Thyroid gland (tissue), 4 donors: Measurements from ENCODE around the gene SDHAF2. TPM values are rescaled to one million over a fixed set of nuclear protein-coding genes. Genes with fewer than 3 reads are reported as not detected.
"Not testable (repeated sequence)": the region's sequence is repeated elsewhere in the genome, so short reads cannot be mapped to it uniquely, and the experiment has no call there.

ENCODE experiments used
- DNase-seq, 2 donors: peaks; one replicate each; pipeline ENCODE4 v3.0.0-alpha.2; 2019
- H3K27ac ChIP-seq, 3 donors: fragments of 200-600 bp; sonication (generic); 1 replicate in 2 of 3; 2 replicates in 1 of 3; pipeline ENCODE4 v1.5.1; 2016 to 2019; ENCODE audit warnings: mild to moderate bottlenecking in 1 of 3, moderate library complexity in 1 of 3
- H3K27me3 ChIP-seq: fragments of 200-600 bp; sonication (generic); one replicate; pipeline ENCODE4 v1.5.1; 2019
- H3K36me3 ChIP-seq, 2 donors: fragments of 200-600 bp; sonication (generic); one replicate each; pipeline ENCODE4 v1.5.1; 2016 to 2019
- H3K4me1 ChIP-seq, 2 donors: fragments of 200-600 bp; sonication (generic); one replicate each; pipeline ENCODE4 v1.5.1; 2017 to 2019
- H3K4me3 ChIP-seq, 3 donors: fragments of 200-600 bp; sonication (generic); replicated peaks in 1 of 3; 1 replicate in 2 of 3; 2 replicates in 1 of 3; pipeline ENCODE4 v1.5.1; 2016; ENCODE audit warnings: mild to moderate bottlenecking in 1 of 3
- H3K9me3 ChIP-seq: fragments of 200-600 bp; sonication (generic); one replicate; pipeline ENCODE4 v1.5.1; 2017
- POLR2A ChIP-seq, 2 donors: fragments of 450-650 bp; IDR thresholded peaks; one replicate each; pipeline ENCODE4 v1.6.1; 2017; ENCODE audit warnings: antibody characterized with exemption in 2 of 2, mild to moderate bottlenecking in 2 of 2, moderate library complexity in 1 of 2
- WGBS, 2 donors: methylation state at CpG; one replicate each; pipeline ENCODE4 v1.1.5; 2017; 5-methylcytosine and 5-hydroxymethylcytosine counted together
- intact Hi-C: fragments of 100-400 bp; cut with DNase I; formaldehyde crosslinking; loops from one replicate; pipeline ENCODE4 v1.15.1; 2023
- total RNA-seq, 4 donors: library from RNA; depleted of rRNA; stranded (reverse); fragments of >200 nt; gene quantifications; one replicate each; pipeline ENCODE4 v1.2.3, GENCODE V29; 2016
- TF ChIP-seq, protein P1 (sequence below), 6 experiments: fragments of 200-600 bp in 3 of 6; fragments of 450-650 bp in 3 of 6; sonication (generic) in 3 of 6; IDR thresholded peaks; one replicate each; pipeline ENCODE4 v1.5.1; 2016 to 2019; ENCODE audit warnings: antibody characterized with exemption in 6 of 6, mild to moderate bottlenecking in 2 of 6, inconsistent platforms in 1 of 6, moderate library complexity in 1 of 6

The SDHAF2 gene
- total RNA-seq, 4 donors from 2014 or later, result 41.0 to 74.3 (median 44.0) TPM

DNA sequence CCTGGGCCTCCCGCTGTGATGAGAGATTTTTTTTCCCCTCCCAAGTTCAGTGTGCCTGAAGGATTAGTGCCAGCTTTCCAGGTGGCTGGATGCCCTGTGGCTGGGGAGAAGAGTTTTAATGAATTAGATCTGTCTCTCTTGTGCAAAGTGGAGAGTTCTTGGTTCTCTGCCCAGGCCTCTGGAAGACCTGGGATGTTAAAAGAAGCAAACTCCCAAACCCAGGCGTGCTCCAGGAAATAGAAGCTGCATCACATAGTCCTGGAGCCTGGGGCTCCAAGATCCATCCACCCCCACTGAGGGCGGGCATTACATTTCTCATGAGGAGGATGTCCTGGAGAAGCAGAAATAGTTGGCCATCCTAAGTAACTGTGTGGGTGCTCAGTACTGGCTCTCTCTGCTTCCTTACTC lies 30.6 kb downstream of the SDHAF2 start:
- TF ChIP-seq, protein P1, sequence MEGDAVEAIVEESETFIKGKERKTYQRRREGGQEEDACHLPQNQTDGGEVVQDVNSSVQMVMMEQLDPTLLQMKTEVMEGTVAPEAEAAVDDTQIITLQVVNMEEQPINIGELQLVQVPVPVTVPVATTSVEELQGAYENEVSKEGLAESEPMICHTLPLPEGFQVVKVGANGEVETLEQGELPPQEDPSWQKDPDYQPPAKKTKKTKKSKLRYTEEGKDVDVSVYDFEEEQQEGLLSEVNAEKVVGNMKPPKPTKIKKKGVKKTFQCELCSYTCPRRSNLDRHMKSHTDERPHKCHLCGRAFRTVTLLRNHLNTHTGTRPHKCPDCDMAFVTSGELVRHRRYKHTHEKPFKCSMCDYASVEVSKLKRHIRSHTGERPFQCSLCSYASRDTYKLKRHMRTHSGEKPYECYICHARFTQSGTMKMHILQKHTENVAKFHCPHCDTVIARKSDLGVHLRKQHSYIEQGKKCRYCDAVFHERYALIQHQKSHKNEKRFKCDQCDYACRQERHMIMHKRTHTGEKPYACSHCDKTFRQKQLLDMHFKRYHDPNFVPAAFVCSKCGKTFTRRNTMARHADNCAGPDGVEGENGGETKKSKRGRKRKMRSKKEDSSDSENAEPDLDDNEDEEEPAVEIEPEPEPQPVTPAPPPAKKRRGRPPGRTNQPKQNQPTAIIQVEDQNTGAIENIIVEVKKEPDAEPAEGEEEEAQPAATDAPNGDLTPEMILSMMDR (IDR thresholded peaks at IDR 0.05), result no peak
- no peak for TF ChIP-seq POLR2A (IDR thresholded peaks at IDR 0.05)
- no peaks in the 10 kb centered on the region for H3K36me3 ChIP-seq
- WGBS, 2 donors, result 44 to 52% methylated on average over 3 of the region's 3 CpGs
- no peaks in the 10 kb centered on the region for H3K27me3 ChIP-seq
- H3K9me3 ChIP-seq, result no peaks in the 10 kb centered on the region
- peak; percentile 73 to 75 for DNase-seq
- peaks cover 0 to 8% of the 10 kb centered on the region in 2 donors for H3K4me1 ChIP-seq
- intact Hi-C loops, result no loop called here
- H3K4me3 ChIP-seq, result no peak overlapping the region
- H3K27ac ChIP-seq, result no peak overlapping the region

DNA sequence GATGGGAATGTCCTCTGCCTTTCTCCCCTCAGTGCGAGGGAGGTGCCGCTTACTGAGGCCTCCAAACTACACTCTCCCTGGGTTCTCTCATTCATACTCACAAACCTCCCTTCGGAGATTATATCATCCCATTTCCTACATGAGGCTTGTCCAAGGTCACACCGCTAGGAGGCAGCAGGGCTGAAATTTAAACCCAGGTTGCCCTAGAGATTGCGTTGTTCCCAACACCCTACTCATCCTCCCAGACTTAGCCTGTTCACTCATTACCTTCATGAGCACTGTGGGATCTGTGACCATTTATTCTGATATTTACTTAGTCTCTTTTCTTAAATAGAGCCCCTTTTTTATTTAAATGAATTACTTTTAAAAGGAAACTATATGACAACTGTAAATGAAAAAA lies 31.1 kb downstream of the SDHAF2 start:
- TF ChIP-seq, protein P1 (IDR thresholded peaks at IDR 0.05), result no peak
- TF ChIP-seq POLR2A (IDR thresholded peaks at IDR 0.05), result no peak
- H3K27me3 ChIP-seq, result no peaks in the 10 kb centered on the region
- intact Hi-C loops, result no loop called here
- H3K9me3 ChIP-seq, result no peaks in the 10 kb centered on the region
- no peak for DNase-seq
- peaks cover 0 to 8% of the 10 kb centered on the region in 2 donors for H3K4me1 ChIP-seq
- 81 to 88% methylated on average over 5 of the region's 5 CpGs for WGBS, 2 donors
- no peak overlapping the region for H3K4me3 ChIP-seq
- H3K36me3 ChIP-seq, result no peaks in the 10 kb centered on the region
- H3K27ac ChIP-seq, result no peak overlapping the region

DNA sequence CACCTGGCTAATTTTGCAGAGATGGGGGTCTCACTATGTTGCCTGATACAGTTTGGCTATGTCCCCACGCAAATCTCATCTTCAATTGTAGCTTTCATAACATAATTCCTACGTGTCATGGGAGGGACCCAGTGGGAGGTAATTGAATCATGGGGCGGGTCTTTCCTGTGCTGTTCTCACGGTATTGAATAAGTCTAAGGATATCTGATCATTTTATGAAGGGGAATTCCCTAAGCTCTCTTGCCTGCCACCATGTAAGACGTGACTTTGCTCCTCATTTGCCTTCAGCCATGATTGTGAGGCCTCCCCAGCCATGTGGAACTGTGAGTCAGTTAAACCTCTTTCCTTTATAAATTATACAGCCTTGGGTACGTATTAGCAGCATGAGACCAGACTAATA lies 37.7 kb downstream of the SDHAF2 start:
- H3K27me3 ChIP-seq, H3K9me3 ChIP-seq, H3K36me3 ChIP-seq, H3K4me3 ChIP-seq, intact Hi-C loops, DNase-seq, H3K27ac ChIP-seq, H3K4me1 ChIP-seq: not testable (repeated sequence)
- WGBS, 2 donors, result 86% methylated on average over 6 of the region's 6 CpGs

DNA sequence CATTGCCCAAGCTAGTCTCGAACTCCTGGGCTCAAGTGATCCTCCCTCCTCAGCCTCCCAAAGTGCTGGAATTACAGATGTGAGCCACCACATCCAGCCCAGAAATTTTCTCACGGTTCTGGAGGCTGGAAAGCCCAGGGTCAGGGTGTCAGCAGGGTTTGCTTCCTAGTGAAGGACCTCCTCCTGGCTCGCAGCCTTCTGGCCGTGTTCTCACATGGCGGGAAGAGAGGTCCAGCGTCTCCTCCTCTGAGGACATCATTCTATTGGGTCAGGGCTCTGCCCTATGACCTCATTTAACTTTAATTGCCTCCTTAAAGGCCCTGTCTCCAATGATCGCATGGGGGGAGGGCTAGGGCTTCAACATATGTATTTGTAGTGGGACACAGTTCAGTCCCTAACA lies 38.1 kb downstream of the SDHAF2 start:
- intact Hi-C loops, result no loop called here
- WGBS, 2 donors, result 71 to 75% methylated on average over 7 of the region's 7 CpGs
- H3K27ac ChIP-seq, result no peak overlapping the region
- TF ChIP-seq, protein P1 (IDR thresholded peaks at IDR 0.05), result no peak
- TF ChIP-seq POLR2A (IDR thresholded peaks at IDR 0.05), result no peak
- DNase-seq, result no peak
- peaks cover 0 to 10% of the 10 kb centered on the region in 2 donors for H3K4me1 ChIP-seq
- H3K36me3 ChIP-seq, result no peaks in the 10 kb centered on the region
- H3K4me3 ChIP-seq, result no peak overlapping the region
- no peaks in the 10 kb centered on the region for H3K27me3 ChIP-seq
- H3K9me3 ChIP-seq, result no peaks in the 10 kb centered on the region

DNA sequence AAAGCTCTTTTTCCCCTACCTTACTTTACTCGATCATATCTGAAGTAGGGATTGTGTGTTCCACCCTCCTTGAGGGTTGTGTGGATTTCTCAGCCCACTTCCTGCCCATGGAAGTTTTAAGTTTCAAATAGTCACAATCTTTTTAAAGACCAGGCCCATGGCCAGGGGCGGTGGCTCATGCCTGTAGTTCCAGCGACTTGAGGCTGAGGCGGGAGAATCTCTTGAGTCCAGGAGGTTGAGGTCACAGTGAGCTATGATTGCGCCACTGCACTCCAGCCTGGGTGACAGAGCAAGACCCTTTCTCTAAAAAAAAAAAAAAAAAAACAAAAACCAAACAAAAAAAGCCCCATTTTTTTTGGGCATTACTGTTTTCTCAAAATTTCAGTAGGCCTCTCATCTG lies 42.4 kb downstream of the SDHAF2 start:
- H3K4me3 ChIP-seq, result no peak overlapping the region
- peak overlapping the region; percentile 64 to 87 (median 76) for H3K27ac ChIP-seq
- intact Hi-C loops, result no loop called here
- WGBS, 2 donors, result 59 to 63% methylated on average over 5 of the region's 5 CpGs
- no peaks in the 10 kb centered on the region for H3K27me3 ChIP-seq
- TF ChIP-seq, protein P1 (IDR thresholded peaks at IDR 0.05), result no peak
- no peak for TF ChIP-seq POLR2A (IDR thresholded peaks at IDR 0.05)
- H3K9me3 ChIP-seq, result no peaks in the 10 kb centered on the region
- H3K36me3 ChIP-seq, result no peaks in the 10 kb centered on the region
- H3K4me1 ChIP-seq, result peaks cover 0 to 14% of the 10 kb centered on the region in 2 donors
- DNase-seq, result peak; percentile 70 to 75

DNA sequence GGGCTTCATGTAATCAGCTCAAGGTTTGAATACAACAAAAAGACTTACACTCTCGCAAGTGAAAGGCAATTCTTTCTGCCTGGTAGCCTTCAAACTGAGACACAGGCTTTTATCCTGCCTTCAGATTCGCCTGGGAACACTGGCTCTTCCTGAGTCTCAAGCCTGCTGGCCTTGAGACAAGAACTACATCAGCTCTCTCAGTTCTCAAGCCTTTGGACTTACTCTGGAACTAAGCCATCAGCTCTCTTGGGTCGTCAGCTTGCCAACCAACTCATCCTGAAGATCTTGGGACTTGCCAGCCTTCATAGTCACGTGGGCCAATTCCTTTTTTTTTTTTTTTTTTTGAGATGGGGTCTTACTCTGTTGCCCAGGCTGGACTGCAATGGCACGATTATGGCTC lies 42.9 kb downstream of the SDHAF2 start:
- Histone ChIP-seq H3K4me1 (peaks cover 0 to 20% of the 10 kb centered on the region in 2 donors), H3K36me3 (no peaks in the 10 kb centered on the region), H3K27ac (peak overlapping the region in 2 of 3 donors; percentile 76 to 87), H3K27me3 (no peaks in the 10 kb centered on the region), H3K4me3 (no peak overlapping the region), H3K9me3 (no peaks in the 10 kb centered on the region)
- WGBS, 2 donors, result 33 to 37% methylated on average over 5 of the region's 5 CpGs
- peak; percentile 84 to 87 for DNase-seq
- intact Hi-C loops, result no loop called here
- TF ChIP-seq, protein P1 (IDR thresholded peaks at IDR 0.05), result no peak
- no peak for TF ChIP-seq POLR2A (IDR thresholded peaks at IDR 0.05)
